Endothelial cell of umbilical vein (primary cell): ENCODE measurements around the gene NDUFS2. TPM values are rescaled to one million over a fixed set of nuclear protein-coding genes. Genes with fewer than 3 reads are reported as not detected.

Experiments
- BruUV-seq: library from RNA; stranded (reverse); fragments of 400-500 nt; replicated peaks from 2 replicates; lab custom pipeline; 2021; lab: Mats Ljungman, UMichigan
- CTCF ChIA-PET: fragments of 300-600, 350-600 bp; sonication (Branson Sonifier 250); formaldehyde crosslinking; loops from one replicate; lab custom pipeline; 2021; ENCODE audit warnings: antibody characterized with exemption, inconsistent platforms; lab: Charles Lee
- POLR2A ChIA-PET: fragments of 300-600, 350-600 bp; sonication (Branson Sonifier 250); formaldehyde crosslinking; loops from one replicate; lab custom pipeline; 2021; ENCODE audit warnings: antibody characterized with exemption, inconsistent platforms; lab: Charles Lee
- DNase-seq: peaks from one replicate; pipeline ENCODE4 v3.0.0-alpha.2; 2011; ENCODE audit warnings: low read depth, low spot score
- FAIRE-seq: peaks from 2 replicates; lab custom pipeline; 2011; peaks lifted over from hg19 to GRCh38; lab: Jason Lieb, UNC
- H2AFZ ChIP-seq: 2 replicates; pipeline ENCODE4 v1.6.0; 2012; ENCODE audit warnings: low read depth, low read length, control low read depth, inconsistent platforms
- H3K27ac ChIP-seq: 2 replicates; pipeline ENCODE4 v1.5.1; 2011; ENCODE audit warnings: low read depth, mild to moderate bottlenecking, control low read depth, low read length, moderate library complexity; ENCODE audit not compliant: insufficient read depth
- H3K27me3 ChIP-seq, 2 experiments: 2 replicates each; pipeline versions ENCODE4 v1.6.0 to v1.6.1; 2011; ENCODE audit warnings: low read length in 2 of 2, mixed read lengths in 1 of 2; ENCODE audit not compliant: control insufficient read depth in 2 of 2, insufficient read depth in 2 of 2
- H3K36me3 ChIP-seq, 2 experiments: 2 replicates in 1 of 2; 3 replicates in 1 of 2; pipeline ENCODE4 v1.5.1; 2011; ENCODE audit warnings: low read length in 2 of 2, mild to moderate bottlenecking in 1 of 2, moderate library complexity in 1 of 2; ENCODE audit not compliant: control insufficient read depth in 2 of 2, insufficient read depth in 2 of 2; ENCODE audit errors: extremely low read depth in 1 of 2
- H3K4me1 ChIP-seq: 3 replicates; pipeline ENCODE4 v1.5.1; 2011; ENCODE audit warnings: mild to moderate bottlenecking, low read length; ENCODE audit not compliant: control insufficient read depth, insufficient read depth; ENCODE audit errors: extremely low read depth
- H3K4me2 ChIP-seq: 2 replicates; pipeline ENCODE4 v1.6.1; 2011; ENCODE audit warnings: low read length, control low read depth, mixed read lengths; ENCODE audit not compliant: insufficient read depth
- H3K4me3 ChIP-seq, 3 experiments: fragments of 200-600 bp in 1 of 3; sonication (generic), shearing (Covaris generic) in 1 of 3; replicated peaks in 1 of 3; 2 replicates each; pipeline ENCODE4 v1.5.1; 2011 to 2016; ENCODE audit warnings: control low read depth in 3 of 3, low read length in 3 of 3, mild to moderate bottlenecking in 2 of 3, inconsistent platforms in 1 of 3, low read depth in 1 of 3, moderate library complexity in 1 of 3; ENCODE audit not compliant: insufficient read depth in 1 of 3
- H3K79me2 ChIP-seq: 2 replicates; pipeline ENCODE4 v1.6.0; 2012; ENCODE audit warnings: low read length, inconsistent platforms; ENCODE audit not compliant: control insufficient read depth, insufficient read depth
- H3K9ac ChIP-seq: replicated peaks from 2 replicates; pipeline ENCODE3; 2011; ENCODE audit warnings: low read length, control low read depth; ENCODE audit not compliant: insufficient read depth; ENCODE audit errors: extremely low read depth
- H3K9me1 ChIP-seq: replicated peaks from 3 replicates; pipeline ENCODE4 v1.6.0; 2011; ENCODE audit warnings: mild to moderate bottlenecking, low read length; ENCODE audit not compliant: control insufficient read depth, insufficient read depth; ENCODE audit errors: extremely low read depth
- H3K9me3 ChIP-seq: replicated peaks from 2 replicates; pipeline ENCODE4 v1.5.1; 2012; ENCODE audit warnings: low read length, inconsistent platforms; ENCODE audit not compliant: control insufficient read depth, insufficient read depth
- H4K20me1 ChIP-seq: replicated peaks from 2 replicates; pipeline ENCODE3; 2011; ENCODE audit warnings: mild to moderate bottlenecking, low read length; ENCODE audit not compliant: control insufficient read depth, insufficient read depth; ENCODE audit errors: extremely low read depth
- CTCF ChIP-seq, 2 donors: IDR thresholded peaks; 1 replicate in 1 of 2; 2 replicates in 1 of 2; pipeline ENCODE4 v1.5.1; 2011; ENCODE audit warnings: low read length in 2 of 2, mild to moderate bottlenecking in 2 of 2, moderate library complexity in 2 of 2, control low read depth in 1 of 2, inconsistent platforms in 1 of 2, low read depth in 1 of 2; ENCODE audit not compliant: insufficient read depth in 1 of 2; ENCODE audit errors: extremely low read depth in 1 of 2
- EZH2 ChIP-seq: IDR thresholded peaks from 2 replicates; pipeline ENCODE4 v1.6.1; 2012; ENCODE audit warnings: borderline replicate concordance, low read depth, mild to moderate bottlenecking, moderate library complexity, low read length, inconsistent platforms; ENCODE audit not compliant: severe bottlenecking
- FOS ChIP-seq: IDR thresholded peaks from 2 replicates; pipeline ENCODE4 v1.6.1; 2011; ENCODE audit warnings: mild to moderate bottlenecking, low read length, moderate library complexity, borderline replicate concordance; ENCODE audit not compliant: insufficient read depth
- GATA2 ChIP-seq: IDR thresholded peaks from 2 replicates; pipeline ENCODE4 v1.7.0; 2011; ENCODE audit warnings: low read depth, mild to moderate bottlenecking, moderate library complexity, mixed read lengths, low read length; ENCODE audit not compliant: insufficient read length, insufficient read depth
- JUN ChIP-seq: IDR thresholded peaks from 2 replicates; pipeline ENCODE4 v1.6.1; 2011; ENCODE audit warnings: borderline replicate concordance, low read depth; ENCODE audit not compliant: insufficient read length, insufficient read depth
- MAX ChIP-seq: IDR thresholded peaks from 2 replicates; pipeline ENCODE4 v1.6.1; 2011; ENCODE audit not compliant: insufficient read depth, insufficient read length
- MYC ChIP-seq: IDR thresholded peaks from one replicate; pipeline ENCODE4 v1.6.1; 2011; ENCODE audit warnings: mild to moderate bottlenecking, low read depth, low read length
- POLR2A ChIP-seq: IDR thresholded peaks from 2 replicates; pipeline ENCODE4 v1.6.1; 2012; ENCODE audit warnings: low read depth, mild to moderate bottlenecking, control low read depth, low read length
- POLR2AphosphoS5 ChIP-seq: IDR thresholded peaks from 2 replicates; pipeline ENCODE4 v1.6.1; 2012; ENCODE audit warnings: low read depth, mild to moderate bottlenecking, control low read depth, low read length, moderate library complexity; ENCODE audit not compliant: insufficient read depth
- dilution Hi-C: fragments of 300-500 bp; cut with MboI; formaldehyde crosslinking; loops from one replicate; pipeline ENCODE4 v1.15.0; 2019; ENCODE audit warnings: low sequenced_read_pairs; ENCODE audit not compliant: extremely low pct_ligation_motif_present
- intact Hi-C: fragments of 100-400 bp; cut with micrococcal nuclease; formaldehyde crosslinking; loops from one replicate; pipeline ENCODE4 v1.10.0; 2022
- polyA plus RNA-seq, 4 experiments: library from polyadenylated mRNA; depleted of rRNA in 3 of 4; stranded (reverse) in 3 of 4; unstranded in 1 of 4; fragments of >200 nt; gene quantifications; 2 replicates each; pipeline versions ENCODE4 v1.2.1 to v1.2.3, GENCODE V29; 2011 to 2012; ENCODE audit warnings: missing spikeins in 1 of 4
- total RNA-seq: library from RNA; stranded (reverse); gene quantifications from 2 replicates; pipeline ENCODE4 v1.2.3, GENCODE V29; 2021

The NDUFS2 gene
- total and polyA plus RNA-seq, 2 donors (not counting 3 experiments of a cell fraction or from before 2014, with no cell fraction given), result 95.1 to 130 TPM

- no peak for FAIRE-seq
- Histone ChIP-seq H3K4me3 (no peak overlapping the region), H3K9me1 (no peaks in the 10 kb centered on the region), H3K4me1 (peaks cover 11% of the 10 kb centered on the region), H2AFZ (no peak overlapping the region), H3K4me2 (no peak overlapping the region), H3K9ac (no peak overlapping the region), H3K79me2 (no peaks in the 10 kb centered on the region), H3K36me3 (peaks cover 6% of the 10 kb centered on the region in 2 experiments), H4K20me1 (no peaks in the 10 kb centered on the region), H3K27ac (no peak overlapping the region), H3K27me3 (no peaks in the 10 kb centered on the region), H3K9me3 (no peaks in the 10 kb centered on the region)
- BruUV-seq, result no TSS peak
- POLR2A ChIA-PET, result no interaction called here
- intact Hi-C loops (no loop called here), dilution Hi-C loops (no loop called here)
- CTCF ChIA-PET, result interaction anchor here (0.7 to 2.1 kb wide), 5 partner anchors 9 to 155 kb away, joined by 3 to 9 read pairs (median 3); no protein-coding TSS in a partner anchor
- TF ChIP-seq MYC, result no peak
- no peak for TF ChIP-seq MAX
- TF ChIP-seq POLR2AphosphoS5, result no peak
- no peak for TF ChIP-seq FOS
- no peak for TF ChIP-seq GATA2
- TF ChIP-seq CTCF (IDR thresholded peaks at IDR 0.05; ENCODE audit: extremely low read depth in 1 of 2, insufficient read depth in 1 of 2, low read depth in 1 of 2, low read length in 2 of 2), result no peak
- TF ChIP-seq JUN, result no peak
- TF ChIP-seq POLR2A, result no peak
- no peak for TF ChIP-seq EZH2
- no peak for DNase-seq
These were observed 17.1 kb downstream of the NDUFS2 start for GRCh38 chr1:161219078-161219892.
